ENCODE results near the gene SDF2.

DNA sequence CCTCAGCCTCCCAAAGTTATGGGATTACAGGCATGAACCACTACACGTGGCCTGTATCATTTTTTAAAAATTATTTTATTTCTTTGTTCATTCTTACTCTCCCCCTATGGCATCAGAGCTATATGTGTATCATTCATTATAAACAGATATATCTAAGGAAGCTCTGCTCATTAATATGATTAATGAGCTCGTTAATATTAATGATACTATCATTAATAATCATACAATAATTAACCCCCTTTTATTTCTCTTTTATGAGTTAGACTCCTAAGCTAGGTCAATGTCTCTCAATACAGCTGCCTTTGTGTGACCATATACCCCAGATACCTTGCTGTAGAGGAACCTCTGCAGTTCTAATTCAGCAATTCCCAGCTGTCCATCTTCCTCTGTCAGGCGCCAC lies 43.2 kb downstream of the SDF2 start:
- TF ChIP-seq, protein P1, sequence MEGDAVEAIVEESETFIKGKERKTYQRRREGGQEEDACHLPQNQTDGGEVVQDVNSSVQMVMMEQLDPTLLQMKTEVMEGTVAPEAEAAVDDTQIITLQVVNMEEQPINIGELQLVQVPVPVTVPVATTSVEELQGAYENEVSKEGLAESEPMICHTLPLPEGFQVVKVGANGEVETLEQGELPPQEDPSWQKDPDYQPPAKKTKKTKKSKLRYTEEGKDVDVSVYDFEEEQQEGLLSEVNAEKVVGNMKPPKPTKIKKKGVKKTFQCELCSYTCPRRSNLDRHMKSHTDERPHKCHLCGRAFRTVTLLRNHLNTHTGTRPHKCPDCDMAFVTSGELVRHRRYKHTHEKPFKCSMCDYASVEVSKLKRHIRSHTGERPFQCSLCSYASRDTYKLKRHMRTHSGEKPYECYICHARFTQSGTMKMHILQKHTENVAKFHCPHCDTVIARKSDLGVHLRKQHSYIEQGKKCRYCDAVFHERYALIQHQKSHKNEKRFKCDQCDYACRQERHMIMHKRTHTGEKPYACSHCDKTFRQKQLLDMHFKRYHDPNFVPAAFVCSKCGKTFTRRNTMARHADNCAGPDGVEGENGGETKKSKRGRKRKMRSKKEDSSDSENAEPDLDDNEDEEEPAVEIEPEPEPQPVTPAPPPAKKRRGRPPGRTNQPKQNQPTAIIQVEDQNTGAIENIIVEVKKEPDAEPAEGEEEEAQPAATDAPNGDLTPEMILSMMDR (IDR thresholded peaks at IDR 0.05) = no peak
- no peak for TF ChIP-seq ZFX (IDR thresholded peaks at IDR 0.05; ENCODE audit: borderline replicate concordance)

All from 22Rv1 (cell line).